ENCODE data around the gene PGLYRP1. TPM values are rescaled to one million over a fixed set of nuclear protein-coding genes. Genes with fewer than 3 reads are reported as not detected.

The PGLYRP1 gene
- polyA plus RNA-seq, 1 of the 3 experiments (the other 2 are of a cell fraction), result not detected

DNA sequence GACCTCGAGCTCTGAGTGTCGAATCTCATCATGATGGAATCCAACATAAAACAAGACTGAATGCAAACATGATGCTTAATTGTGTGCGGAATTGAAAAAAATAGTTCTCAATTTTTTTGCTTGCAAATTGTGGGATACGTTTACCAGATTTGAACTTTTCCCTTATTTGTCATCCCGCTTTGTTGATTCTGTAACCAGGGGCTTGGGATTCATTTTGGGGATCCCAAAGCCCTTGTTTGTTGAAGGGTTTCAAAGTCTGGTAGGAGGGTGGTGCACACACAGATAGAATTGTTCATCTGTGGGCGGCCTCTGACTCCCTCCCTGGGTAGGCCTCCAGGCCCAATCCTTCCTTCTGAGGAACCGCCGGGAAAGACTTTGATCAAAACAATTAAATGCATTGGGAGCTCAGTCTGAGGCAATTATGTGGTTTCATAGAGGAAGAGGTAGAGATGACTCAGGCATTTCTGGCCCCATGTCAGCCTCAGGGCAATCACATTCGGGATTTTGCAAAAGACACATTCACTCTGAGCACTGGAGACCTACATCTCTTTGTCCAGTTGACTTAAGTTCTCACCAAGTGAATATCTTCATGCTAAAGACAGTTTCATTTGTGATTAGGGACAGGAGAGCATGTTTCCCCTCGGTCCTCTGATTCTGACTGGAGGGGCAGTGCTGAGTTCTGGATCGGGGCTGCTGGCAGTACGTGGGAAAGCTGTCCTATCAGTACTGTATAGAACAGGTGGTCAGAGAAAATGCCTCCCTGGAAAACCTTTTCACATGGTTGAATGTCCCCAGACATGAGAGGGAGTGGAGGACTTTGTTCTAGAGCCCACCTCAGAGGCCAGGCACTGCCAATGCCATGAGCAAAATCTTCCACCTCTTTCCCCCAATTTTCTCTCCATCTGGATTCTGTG, 45.7 kb upstream of the PGLYRP1 start (continued):
- TF ChIP-seq ELF1 (IDR thresholded peaks at IDR 0.05) (no peak), SIN3A (IDR thresholded peaks at IDR 0.05; ENCODE audit: borderline replicate concordance, low read depth, low read length) (peak; percentile 32; the same call in 1 of the 2 replicates), EP300 (IDR thresholded peaks at IDR 0.05; ENCODE audit: borderline replicate concordance in 1 of 2, low read depth in 1 of 2, low read length in 1 of 2) (peak in 1 of 2 experiments; percentile 50; a peak in 1 of 4 replicates), RFX5 (IDR thresholded peaks at IDR 0.05; ENCODE audit: low read length) (no peak), TEAD4 (IDR thresholded peaks at IDR 0.05; ENCODE audit: borderline replicate concordance, insufficient read depth) (peak; percentile 54; the same call in 1 of the 2 replicates), TAF1 (IDR thresholded peaks at IDR 0.05; ENCODE audit: borderline replicate concordance, low read depth, low read length) (no peak), RAD21 (IDR thresholded peaks at IDR 0.05; ENCODE audit: low read length) (no peak), FOXJ3 (CRISPR knock-in tag; IDR thresholded peaks at IDR 0.05) (no peak), NRF1 (IDR thresholded peaks at IDR 0.05; ENCODE audit: low read depth, low read length) (no peak)
- TF ChIP-seq, protein P1, sequence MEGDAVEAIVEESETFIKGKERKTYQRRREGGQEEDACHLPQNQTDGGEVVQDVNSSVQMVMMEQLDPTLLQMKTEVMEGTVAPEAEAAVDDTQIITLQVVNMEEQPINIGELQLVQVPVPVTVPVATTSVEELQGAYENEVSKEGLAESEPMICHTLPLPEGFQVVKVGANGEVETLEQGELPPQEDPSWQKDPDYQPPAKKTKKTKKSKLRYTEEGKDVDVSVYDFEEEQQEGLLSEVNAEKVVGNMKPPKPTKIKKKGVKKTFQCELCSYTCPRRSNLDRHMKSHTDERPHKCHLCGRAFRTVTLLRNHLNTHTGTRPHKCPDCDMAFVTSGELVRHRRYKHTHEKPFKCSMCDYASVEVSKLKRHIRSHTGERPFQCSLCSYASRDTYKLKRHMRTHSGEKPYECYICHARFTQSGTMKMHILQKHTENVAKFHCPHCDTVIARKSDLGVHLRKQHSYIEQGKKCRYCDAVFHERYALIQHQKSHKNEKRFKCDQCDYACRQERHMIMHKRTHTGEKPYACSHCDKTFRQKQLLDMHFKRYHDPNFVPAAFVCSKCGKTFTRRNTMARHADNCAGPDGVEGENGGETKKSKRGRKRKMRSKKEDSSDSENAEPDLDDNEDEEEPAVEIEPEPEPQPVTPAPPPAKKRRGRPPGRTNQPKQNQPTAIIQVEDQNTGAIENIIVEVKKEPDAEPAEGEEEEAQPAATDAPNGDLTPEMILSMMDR (IDR thresholded peaks at IDR 0.05), result no peak
- TF ChIP-seq, protein P2, sequence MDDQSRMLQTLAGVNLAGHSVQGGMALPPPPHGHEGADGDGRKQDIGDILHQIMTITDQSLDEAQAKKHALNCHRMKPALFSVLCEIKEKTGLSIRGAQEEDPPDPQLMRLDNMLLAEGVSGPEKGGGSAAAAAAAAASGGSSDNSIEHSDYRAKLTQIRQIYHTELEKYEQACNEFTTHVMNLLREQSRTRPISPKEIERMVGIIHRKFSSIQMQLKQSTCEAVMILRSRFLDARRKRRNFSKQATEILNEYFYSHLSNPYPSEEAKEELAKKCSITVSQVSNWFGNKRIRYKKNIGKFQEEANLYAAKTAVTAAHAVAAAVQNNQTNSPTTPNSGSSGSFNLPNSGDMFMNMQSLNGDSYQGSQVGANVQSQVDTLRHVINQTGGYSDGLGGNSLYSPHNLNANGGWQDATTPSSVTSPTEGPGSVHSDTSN (IDR thresholded peaks at IDR 0.05), result peak; percentile 71
- TF ChIP-seq, protein P3, sequence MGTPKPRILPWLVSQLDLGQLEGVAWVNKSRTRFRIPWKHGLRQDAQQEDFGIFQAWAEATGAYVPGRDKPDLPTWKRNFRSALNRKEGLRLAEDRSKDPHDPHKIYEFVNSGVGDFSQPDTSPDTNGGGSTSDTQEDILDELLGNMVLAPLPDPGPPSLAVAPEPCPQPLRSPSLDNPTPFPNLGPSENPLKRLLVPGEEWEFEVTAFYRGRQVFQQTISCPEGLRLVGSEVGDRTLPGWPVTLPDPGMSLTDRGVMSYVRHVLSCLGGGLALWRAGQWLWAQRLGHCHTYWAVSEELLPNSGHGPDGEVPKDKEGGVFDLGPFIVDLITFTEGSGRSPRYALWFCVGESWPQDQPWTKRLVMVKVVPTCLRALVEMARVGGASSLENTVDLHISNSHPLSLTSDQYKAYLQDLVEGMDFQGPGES (IDR thresholded peaks at IDR 0.05; ENCODE audit: low read depth, low read length), result no peak
- TF ChIP-seq, protein P4, sequence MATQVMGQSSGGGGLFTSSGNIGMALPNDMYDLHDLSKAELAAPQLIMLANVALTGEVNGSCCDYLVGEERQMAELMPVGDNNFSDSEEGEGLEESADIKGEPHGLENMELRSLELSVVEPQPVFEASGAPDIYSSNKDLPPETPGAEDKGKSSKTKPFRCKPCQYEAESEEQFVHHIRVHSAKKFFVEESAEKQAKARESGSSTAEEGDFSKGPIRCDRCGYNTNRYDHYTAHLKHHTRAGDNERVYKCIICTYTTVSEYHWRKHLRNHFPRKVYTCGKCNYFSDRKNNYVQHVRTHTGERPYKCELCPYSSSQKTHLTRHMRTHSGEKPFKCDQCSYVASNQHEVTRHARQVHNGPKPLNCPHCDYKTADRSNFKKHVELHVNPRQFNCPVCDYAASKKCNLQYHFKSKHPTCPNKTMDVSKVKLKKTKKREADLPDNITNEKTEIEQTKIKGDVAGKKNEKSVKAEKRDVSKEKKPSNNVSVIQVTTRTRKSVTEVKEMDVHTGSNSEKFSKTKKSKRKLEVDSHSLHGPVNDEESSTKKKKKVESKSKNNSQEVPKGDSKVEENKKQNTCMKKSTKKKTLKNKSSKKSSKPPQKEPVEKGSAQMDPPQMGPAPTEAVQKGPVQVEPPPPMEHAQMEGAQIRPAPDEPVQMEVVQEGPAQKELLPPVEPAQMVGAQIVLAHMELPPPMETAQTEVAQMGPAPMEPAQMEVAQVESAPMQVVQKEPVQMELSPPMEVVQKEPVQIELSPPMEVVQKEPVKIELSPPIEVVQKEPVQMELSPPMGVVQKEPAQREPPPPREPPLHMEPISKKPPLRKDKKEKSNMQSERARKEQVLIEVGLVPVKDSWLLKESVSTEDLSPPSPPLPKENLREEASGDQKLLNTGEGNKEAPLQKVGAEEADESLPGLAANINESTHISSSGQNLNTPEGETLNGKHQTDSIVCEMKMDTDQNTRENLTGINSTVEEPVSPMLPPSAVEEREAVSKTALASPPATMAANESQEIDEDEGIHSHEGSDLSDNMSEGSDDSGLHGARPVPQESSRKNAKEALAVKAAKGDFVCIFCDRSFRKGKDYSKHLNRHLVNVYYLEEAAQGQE (IDR thresholded peaks at IDR 0.05; ENCODE audit: low read depth, low read length), result 0 out of 2 replicates have a peak, but pooled peaks have one; percentile 6
- TF ChIP-seq, protein P5, sequence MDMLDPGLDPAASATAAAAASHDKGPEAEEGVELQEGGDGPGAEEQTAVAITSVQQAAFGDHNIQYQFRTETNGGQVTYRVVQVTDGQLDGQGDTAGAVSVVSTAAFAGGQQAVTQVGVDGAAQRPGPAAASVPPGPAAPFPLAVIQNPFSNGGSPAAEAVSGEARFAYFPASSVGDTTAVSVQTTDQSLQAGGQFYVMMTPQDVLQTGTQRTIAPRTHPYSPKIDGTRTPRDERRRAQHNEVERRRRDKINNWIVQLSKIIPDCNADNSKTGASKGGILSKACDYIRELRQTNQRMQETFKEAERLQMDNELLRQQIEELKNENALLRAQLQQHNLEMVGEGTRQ (IDR thresholded peaks at IDR 0.05; ENCODE audit: borderline replicate concordance, low read depth, low read length), result no peak
